ENCODE results near the gene KRTAP5-10.
"Not testable (repeated sequence)": the region's sequence is repeated elsewhere in the genome, so short reads cannot be mapped to it uniquely, and the experiment has no call there.

GRCh38 chr11:71567633-71568032, 2.3 kb downstream of the KRTAP5-10 start:
- not testable (repeated sequence) for TF ChIP-seq EGR1 (IDR thresholded peaks at IDR 0.05; ENCODE audit: borderline replicate concordance, low read depth, low read length); RXRA (IDR thresholded peaks at IDR 0.05; ENCODE audit: insufficient read depth, low read depth, low read length); EZH2 (IDR thresholded peaks at IDR 0.05; ENCODE audit: low read depth, low read length, severe bottlenecking); CTCF (IDR thresholded peaks at IDR 0.05; ENCODE audit: control extremely low read depth in 1 of 3, insufficient read depth in 1 of 3, low read depth in 1 of 3, low read length in 3 of 3); POLR2A (IDR thresholded peaks at IDR 0.05; ENCODE audit: control extremely low read depth in 1 of 2, low read depth in 2 of 2, low read length in 2 of 2); CBX5 (IDR thresholded peaks at IDR 0.05; ENCODE audit: low read depth, low read length)
